SW480 (cell line): ENCODE measurements around the gene CCL17.
"Not testable (repeated sequence)": the region's sequence is repeated elsewhere in the genome, so short reads cannot be mapped to it uniquely, and the experiment has no call there.

Experiments used
- DNase-seq: peaks from one replicate; pipeline ENCODE4 v3.0.0-alpha.2; 2016; ENCODE audit warnings: low spot score

CCL17 gene

GRCh38 chr16:57403965-57404817, at the start of gene CCL17:
CCL17 (plus strand) TSS chr16:57404767; CDS start chr16:57413933, 9,166 bp downstream.
- DNase-seq = no peak

GRCh38 chr16:57355898-57356414, 48.6 kb upstream of the CCL17 start:
- DNase-seq = no peak

- no peak for DNase-seq
These were observed 48.0 kb upstream of the CCL17 start for GRCh38 chr16:57356547-57356946.

GRCh38 chr16:57357330-57358085, 47.1 kb upstream of the CCL17 start:
- no peak for DNase-seq

- no peak for DNase-seq
These were observed 46.5 kb upstream of the CCL17 start for GRCh38 chr16:57358086-57358420.

- DNase-seq = peak; percentile 17
These were observed 46.0 kb upstream of the CCL17 start, which contains the start of gene CCL22 for GRCh38 chr16:57358527-57359095. CCL22 (plus strand) TSS chr16:57358783; CDS start chr16:57358817, 34 bp downstream.

GRCh38 chr16:57360321-57360935, 44.1 kb upstream of the CCL17 start:
- no peak for DNase-seq

- DNase-seq = no peak
These were observed 43.2 kb upstream of the CCL17 start for GRCh38 chr16:57361404-57361803.

GRCh38 chr16:57364143-57364542, 40.4 kb upstream of the CCL17 start:
- DNase-seq = no peak

GRCh38 chr16:57366544-57367040, 38.0 kb upstream of the CCL17 start:
- no peak for DNase-seq

- no peak for DNase-seq
These were observed 37.3 kb upstream of the CCL17 start for GRCh38 chr16:57367116-57367752.

- DNase-seq = no peak
These were observed 32.8 kb upstream of the CCL17 start for GRCh38 chr16:57371494-57372371.

GRCh38 chr16:57372372-57373116, 32.0 kb upstream of the CCL17 start, which contains the start of gene CX3CL1:
CX3CL1 (plus strand) TSS chr16:57372490; CDS start chr16:57372569, 79 bp downstream.
- DNase-seq = peak; percentile 52

GRCh38 chr16:57373117-57373947, 31.2 kb upstream of the CCL17 start:
- peak; percentile 21 for DNase-seq

GRCh38 chr16:57374067-57374534, 30.5 kb upstream of the CCL17 start:
- no peak for DNase-seq

GRCh38 chr16:57374925-57375465, 29.6 kb upstream of the CCL17 start:
- not testable (repeated sequence) for DNase-seq

- DNase-seq = no peak
These were observed 28.2 kb upstream of the CCL17 start for GRCh38 chr16:57376313-57376818.
